Liver (tissue), 9 donors: ENCODE data around the gene FREM1. TPM values are rescaled to one million over a fixed set of nuclear protein-coding genes. Genes with fewer than 3 reads are reported as not detected.
A peak's percentile ranks its signal among the peaks of the same experiment; 100 is the strongest.

ENCODE experiments used
- DNase-seq: peaks from one replicate; pipeline ENCODE4 v3.0.0-alpha.2; 2017; ENCODE audit warnings: low spot score
- H3K27ac ChIP-seq, 2 donors: one replicate each; pipeline ENCODE4 v1.7.0; 2013; ENCODE audit warnings: inconsistent platforms in 2 of 2, low read length in 2 of 2, control low read depth in 1 of 2, low read depth in 1 of 2, mild to moderate bottlenecking in 1 of 2
- H3K27me3 ChIP-seq, 4 donors: one replicate each; pipeline versions ENCODE4 v1.6.1 to v1.7.0; 2013; ENCODE audit warnings: low read length in 3 of 4, inconsistent platforms in 1 of 4, mild to moderate bottlenecking in 1 of 4, moderate library complexity in 1 of 4; ENCODE audit not compliant: control insufficient read depth in 4 of 4, insufficient read depth in 4 of 4
- H3K36me3 ChIP-seq, 4 donors: one replicate each; pipeline versions ENCODE4 v1.6.1 to v1.7.0; 2013; ENCODE audit warnings: low read length in 3 of 4, mild to moderate bottlenecking in 3 of 4, low read depth in 1 of 4, moderate library complexity in 1 of 4; ENCODE audit not compliant: control insufficient read depth in 4 of 4, insufficient read depth in 3 of 4
- H3K4me1 ChIP-seq, 4 donors: one replicate each; pipeline versions ENCODE4 v1.6.1 to v1.7.0; 2013; ENCODE audit warnings: low read length in 3 of 4, mild to moderate bottlenecking in 3 of 4, moderate library complexity in 1 of 4; ENCODE audit not compliant: control insufficient read depth in 4 of 4, insufficient read depth in 4 of 4
- H3K4me3 ChIP-seq, 3 donors: one replicate each; pipeline versions ENCODE4 v1.6.1 to v1.7.0; 2013; ENCODE audit warnings: low read length in 3 of 3, control low read depth in 1 of 3, low read depth in 1 of 3, mild to moderate bottlenecking in 1 of 3
- H3K9ac ChIP-seq, 2 donors: one replicate each; pipeline ENCODE4 v1.7.0; 2013; ENCODE audit warnings: low read length in 2 of 2, mild to moderate bottlenecking in 2 of 2, moderate library complexity in 2 of 2, control low read depth in 1 of 2, low read depth in 1 of 2
- H3K9me3 ChIP-seq, 4 donors: one replicate each; pipeline versions ENCODE4 v1.6.1 to v1.7.0; 2013; ENCODE audit warnings: low read length in 3 of 4; ENCODE audit not compliant: control insufficient read depth in 4 of 4
- FOXA1 ChIP-seq: IDR thresholded peaks from 2 replicates; pipeline ENCODE4 v1.6.1; 2016; ENCODE audit warnings: antibody characterized with exemption
- GABPA ChIP-seq, 2 donors: IDR thresholded peaks in 1 of 2; conservative IDR thresholded peaks in 1 of 2; 2 replicates each; pipeline ENCODE4 v1.6.1; 2016; ENCODE audit warnings: antibody characterized with exemption in 2 of 2, mild to moderate bottlenecking in 1 of 2, moderate library complexity in 1 of 2
- HNF4A ChIP-seq, 2 donors: conservative IDR thresholded peaks; 2 replicates each; pipeline ENCODE4 v1.6.1; 2016; ENCODE audit warnings: antibody characterized with exemption in 2 of 2, mild to moderate bottlenecking in 2 of 2
- HNF4G ChIP-seq: IDR thresholded peaks from 2 replicates; pipeline ENCODE4 v1.6.1; 2016; ENCODE audit warnings: antibody characterized with exemption
- JUND ChIP-seq, 2 donors: IDR thresholded peaks; 2 replicates each; pipeline ENCODE4 v1.6.1; 2016; ENCODE audit warnings: antibody characterized with exemption in 2 of 2
- NR2F2 ChIP-seq: IDR thresholded peaks from 2 replicates; pipeline ENCODE4 v1.6.1; 2016; ENCODE audit warnings: antibody characterized with exemption
- RAD21 ChIP-seq, 2 donors: IDR thresholded peaks; 2 replicates each; pipeline ENCODE4 v1.6.1; 2016; ENCODE audit warnings: antibody characterized with exemption in 2 of 2, mild to moderate bottlenecking in 2 of 2
- RXRA ChIP-seq, 2 donors: IDR thresholded peaks; 2 replicates each; pipeline ENCODE4 v1.6.1; 2017 to 2018; ENCODE audit warnings: antibody characterized with exemption in 2 of 2, mild to moderate bottlenecking in 1 of 2
- SP1 ChIP-seq: IDR thresholded peaks from 2 replicates; pipeline ENCODE4 v1.6.1; 2018; ENCODE audit warnings: antibody characterized with exemption, mild to moderate bottlenecking
- TAF1 ChIP-seq: conservative IDR thresholded peaks from 2 replicates; pipeline ENCODE4 v1.6.1; 2016; ENCODE audit warnings: antibody characterized with exemption, mild to moderate bottlenecking
- YY1 ChIP-seq: IDR thresholded peaks from 2 replicates; pipeline ENCODE4 v1.6.1; 2016; ENCODE audit warnings: antibody characterized with exemption, mild to moderate bottlenecking
- WGBS: extraction: QIAGEN DNeasy Blood & Tissue Kit; methylation state at CpG from one replicate; pipeline ENCODE4 v1.1.7; 2013; 5-methylcytosine and 5-hydroxymethylcytosine counted together
- polyA plus RNA-seq, 2 donors: library from polyadenylated mRNA; stranded (reverse) in 1 of 2; unstranded in 1 of 2; fragments of 200-250 nt in 1 of 2; fragments of >200 nt in 1 of 2; fragmentation: Nextera tagmentation in 1 of 2; extraction: Ambion mirVana in 1 of 2; gene quantifications; one replicate each; pipeline versions ENCODE4 v1.2.1 to v1.2.3, GENCODE V29; 2013 to 2015
- total RNA-seq, 2 donors: library from RNA; depleted of rRNA; stranded (reverse); fragments of >200 nt; gene quantifications; one replicate each; pipeline ENCODE4 v1.2.3, GENCODE V29; 2014
- TF ChIP-seq, protein P1 (sequence below): IDR thresholded peaks from 2 replicates; pipeline ENCODE4 v1.6.1; 2016; ENCODE audit warnings: antibody characterized with exemption, mild to moderate bottlenecking
- TF ChIP-seq, protein P2 (sequence below): IDR thresholded peaks from 2 replicates; pipeline ENCODE4 v1.6.1; 2016; ENCODE audit warnings: antibody characterized with exemption
- TF ChIP-seq, protein P3 (sequence below): IDR thresholded peaks from 2 replicates; pipeline ENCODE4 v1.6.1; 2016; ENCODE audit warnings: antibody characterized with exemption
- TF ChIP-seq, protein P4 (sequence below): IDR thresholded peaks from 2 replicates; pipeline ENCODE4 v1.6.1; 2016; ENCODE audit warnings: antibody characterized with exemption
- TF ChIP-seq, protein P5 (sequence below): fragments of 150-350 bp; IDR thresholded peaks from 2 replicates; pipeline ENCODE4 v1.5.1; 2017; ENCODE audit warnings: improper control_type of control experiment, low read depth, low read length; ENCODE audit not compliant: missing input control
- donor health status: healthy.
- donor health status: healthy.
- donor health status: healthy.
- donor health status: healthy.
- donor health status: healthy.

The FREM1 gene
- total and polyA plus RNA-seq, 4 donors = 0.39 to 4.7 (median 1.1) TPM

DNA sequence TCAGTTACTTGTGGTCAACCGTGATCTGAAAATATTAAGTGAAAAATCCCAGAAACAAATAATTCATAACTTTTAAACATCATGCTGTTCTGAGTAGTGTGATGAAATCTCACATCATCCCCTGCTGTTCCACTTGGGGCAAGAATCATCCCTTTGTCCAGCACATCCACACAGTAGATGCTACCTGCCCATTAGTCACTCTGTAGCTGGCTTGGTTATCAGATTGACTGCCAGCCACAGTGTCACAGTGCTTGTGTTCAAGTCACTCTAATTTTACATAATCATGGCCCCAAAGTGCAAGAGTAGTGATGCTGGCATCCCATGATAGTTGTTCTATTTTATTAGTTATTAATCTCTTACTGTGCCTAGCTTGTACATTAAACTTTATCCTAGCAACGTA lies 148.6 kb downstream of the FREM1 start:
- Histone ChIP-seq H3K36me3 (no peaks in the 10 kb centered on the region), H3K4me1 (no peaks in the 10 kb centered on the region), H3K9me3 (no peaks in the 10 kb centered on the region), H3K27ac (no peak overlapping the region), H3K27me3 (no peaks in the 10 kb centered on the region), H3K4me3 (no peak overlapping the region), H3K9ac (no peak overlapping the region)
- TF ChIP-seq, protein P1, sequence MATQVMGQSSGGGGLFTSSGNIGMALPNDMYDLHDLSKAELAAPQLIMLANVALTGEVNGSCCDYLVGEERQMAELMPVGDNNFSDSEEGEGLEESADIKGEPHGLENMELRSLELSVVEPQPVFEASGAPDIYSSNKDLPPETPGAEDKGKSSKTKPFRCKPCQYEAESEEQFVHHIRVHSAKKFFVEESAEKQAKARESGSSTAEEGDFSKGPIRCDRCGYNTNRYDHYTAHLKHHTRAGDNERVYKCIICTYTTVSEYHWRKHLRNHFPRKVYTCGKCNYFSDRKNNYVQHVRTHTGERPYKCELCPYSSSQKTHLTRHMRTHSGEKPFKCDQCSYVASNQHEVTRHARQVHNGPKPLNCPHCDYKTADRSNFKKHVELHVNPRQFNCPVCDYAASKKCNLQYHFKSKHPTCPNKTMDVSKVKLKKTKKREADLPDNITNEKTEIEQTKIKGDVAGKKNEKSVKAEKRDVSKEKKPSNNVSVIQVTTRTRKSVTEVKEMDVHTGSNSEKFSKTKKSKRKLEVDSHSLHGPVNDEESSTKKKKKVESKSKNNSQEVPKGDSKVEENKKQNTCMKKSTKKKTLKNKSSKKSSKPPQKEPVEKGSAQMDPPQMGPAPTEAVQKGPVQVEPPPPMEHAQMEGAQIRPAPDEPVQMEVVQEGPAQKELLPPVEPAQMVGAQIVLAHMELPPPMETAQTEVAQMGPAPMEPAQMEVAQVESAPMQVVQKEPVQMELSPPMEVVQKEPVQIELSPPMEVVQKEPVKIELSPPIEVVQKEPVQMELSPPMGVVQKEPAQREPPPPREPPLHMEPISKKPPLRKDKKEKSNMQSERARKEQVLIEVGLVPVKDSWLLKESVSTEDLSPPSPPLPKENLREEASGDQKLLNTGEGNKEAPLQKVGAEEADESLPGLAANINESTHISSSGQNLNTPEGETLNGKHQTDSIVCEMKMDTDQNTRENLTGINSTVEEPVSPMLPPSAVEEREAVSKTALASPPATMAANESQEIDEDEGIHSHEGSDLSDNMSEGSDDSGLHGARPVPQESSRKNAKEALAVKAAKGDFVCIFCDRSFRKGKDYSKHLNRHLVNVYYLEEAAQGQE = no peak
- no peak for TF ChIP-seq GABPA (IDR thresholded peaks at IDR 0.05 in 1 of 2, conservative IDR thresholded peaks at IDR 0.05 in 1 of 2)
- no peak for TF ChIP-seq HNF4G
- no peak for TF ChIP-seq RAD21 (IDR thresholded peaks at IDR 0.05)
- no peak for TF ChIP-seq TAF1
- no peak for TF ChIP-seq SP1
- no peak for TF ChIP-seq NR2F2
- TF ChIP-seq, protein P2, sequence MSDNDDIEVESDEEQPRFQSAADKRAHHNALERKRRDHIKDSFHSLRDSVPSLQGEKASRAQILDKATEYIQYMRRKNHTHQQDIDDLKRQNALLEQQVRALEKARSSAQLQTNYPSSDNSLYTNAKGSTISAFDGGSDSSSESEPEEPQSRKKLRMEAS = no peak
- TF ChIP-seq FOXA1 = no peak
- TF ChIP-seq YY1 = no peak
- TF ChIP-seq, protein P3, sequence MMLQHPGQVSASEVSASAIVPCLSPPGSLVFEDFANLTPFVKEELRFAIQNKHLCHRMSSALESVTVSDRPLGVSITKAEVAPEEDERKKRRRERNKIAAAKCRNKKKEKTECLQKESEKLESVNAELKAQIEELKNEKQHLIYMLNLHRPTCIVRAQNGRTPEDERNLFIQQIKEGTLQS = no peak
- TF ChIP-seq HNF4A (conservative IDR thresholded peaks at IDR 0.05) = no peak
- no peak for TF ChIP-seq JUND (IDR thresholded peaks at IDR 0.05)
- TF ChIP-seq, protein P4, sequence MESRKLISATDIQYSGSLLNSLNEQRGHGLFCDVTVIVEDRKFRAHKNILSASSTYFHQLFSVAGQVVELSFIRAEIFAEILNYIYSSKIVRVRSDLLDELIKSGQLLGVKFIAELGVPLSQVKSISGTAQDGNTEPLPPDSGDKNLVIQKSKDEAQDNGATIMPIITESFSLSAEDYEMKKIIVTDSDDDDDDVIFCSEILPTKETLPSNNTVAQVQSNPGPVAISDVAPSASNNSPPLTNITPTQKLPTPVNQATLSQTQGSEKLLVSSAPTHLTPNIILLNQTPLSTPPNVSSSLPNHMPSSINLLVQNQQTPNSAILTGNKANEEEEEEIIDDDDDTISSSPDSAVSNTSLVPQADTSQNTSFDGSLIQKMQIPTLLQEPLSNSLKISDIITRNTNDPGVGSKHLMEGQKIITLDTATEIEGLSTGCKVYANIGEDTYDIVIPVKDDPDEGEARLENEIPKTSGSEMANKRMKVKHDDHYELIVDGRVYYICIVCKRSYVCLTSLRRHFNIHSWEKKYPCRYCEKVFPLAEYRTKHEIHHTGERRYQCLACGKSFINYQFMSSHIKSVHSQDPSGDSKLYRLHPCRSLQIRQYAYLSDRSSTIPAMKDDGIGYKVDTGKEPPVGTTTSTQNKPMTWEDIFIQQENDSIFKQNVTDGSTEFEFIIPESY = no peak
- TF ChIP-seq RXRA (IDR thresholded peaks at IDR 0.05) = no peak
- TF ChIP-seq, protein P5, sequence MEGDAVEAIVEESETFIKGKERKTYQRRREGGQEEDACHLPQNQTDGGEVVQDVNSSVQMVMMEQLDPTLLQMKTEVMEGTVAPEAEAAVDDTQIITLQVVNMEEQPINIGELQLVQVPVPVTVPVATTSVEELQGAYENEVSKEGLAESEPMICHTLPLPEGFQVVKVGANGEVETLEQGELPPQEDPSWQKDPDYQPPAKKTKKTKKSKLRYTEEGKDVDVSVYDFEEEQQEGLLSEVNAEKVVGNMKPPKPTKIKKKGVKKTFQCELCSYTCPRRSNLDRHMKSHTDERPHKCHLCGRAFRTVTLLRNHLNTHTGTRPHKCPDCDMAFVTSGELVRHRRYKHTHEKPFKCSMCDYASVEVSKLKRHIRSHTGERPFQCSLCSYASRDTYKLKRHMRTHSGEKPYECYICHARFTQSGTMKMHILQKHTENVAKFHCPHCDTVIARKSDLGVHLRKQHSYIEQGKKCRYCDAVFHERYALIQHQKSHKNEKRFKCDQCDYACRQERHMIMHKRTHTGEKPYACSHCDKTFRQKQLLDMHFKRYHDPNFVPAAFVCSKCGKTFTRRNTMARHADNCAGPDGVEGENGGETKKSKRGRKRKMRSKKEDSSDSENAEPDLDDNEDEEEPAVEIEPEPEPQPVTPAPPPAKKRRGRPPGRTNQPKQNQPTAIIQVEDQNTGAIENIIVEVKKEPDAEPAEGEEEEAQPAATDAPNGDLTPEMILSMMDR = no peak
- WGBS = 67% methylated on average over 2 of the region's 2 CpGs
- no peak for DNase-seq

DNA sequence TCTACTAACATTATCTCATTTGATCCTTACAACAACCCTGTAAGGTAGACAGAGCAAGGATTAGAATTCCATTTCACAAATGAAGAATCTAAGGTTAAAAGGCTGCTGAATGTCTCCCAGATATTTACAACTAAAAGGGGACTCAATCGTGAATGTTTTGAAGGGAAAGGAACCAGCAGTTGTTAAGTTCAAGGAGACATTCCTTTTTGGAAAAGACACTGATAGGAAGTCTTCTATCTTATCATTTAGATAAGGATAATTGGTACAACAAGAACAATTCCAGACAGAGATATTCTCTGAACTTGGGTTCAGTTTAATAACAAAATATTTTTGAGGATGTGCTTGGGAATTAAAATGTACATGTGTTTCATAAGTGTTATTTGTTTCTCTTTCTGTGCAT lies 150.2 kb downstream of the FREM1 start:
- no peak overlapping the region for H3K27ac ChIP-seq

More for the DNA sequence above, 150.2 kb downstream of the FREM1 start:
- WGBS = 0% methylated on average over 1 of the region's 1 CpG
- Histone ChIP-seq H3K4me3 (no peak overlapping the region), H3K27me3 (no peaks in the 10 kb centered on the region), H3K4me1 (no peaks in the 10 kb centered on the region), H3K9me3 (no peaks in the 10 kb centered on the region), H3K9ac (no peak overlapping the region), H3K36me3 (no peaks in the 10 kb centered on the region)
- TF ChIP-seq, protein P2 = no peak
- TF ChIP-seq NR2F2 = peak; percentile 28
- TF ChIP-seq YY1 = no peak
- no peak for TF ChIP-seq RXRA (IDR thresholded peaks at IDR 0.05)
- no peak for TF ChIP-seq HNF4G
- TF ChIP-seq, protein P4 = no peak
- no peak for DNase-seq
